HG03342 (cell line): ENCODE data around the gene PPFIBP2.
"Not testable (repeated sequence)": the region's sequence is repeated elsewhere in the genome, so short reads cannot be mapped to it uniquely, and the experiment has no call there.

Experiments used
- ATAC-seq: cut with Tn5 transposase; IDR thresholded peaks from one replicate; pipeline ENCODE4 v1.9.1; 2021; ENCODE audit warnings: mild to moderate bottlenecking, moderate library complexity; ENCODE audit not compliant: unreplicated experiment

PPFIBP2 gene

GRCh38 chr11:7655253-7656217, 141.7 kb downstream of the PPFIBP2 start:
- ATAC-seq = no peak

GRCh38 chr11:7656704-7657103, 142.9 kb downstream of the PPFIBP2 start:
- ATAC-seq = no peak

- no peak for ATAC-seq
Measured at GRCh38 chr11:7657306-7658025, 143.7 kb downstream of the PPFIBP2 start.

- not testable (repeated sequence) for ATAC-seq
Measured at GRCh38 chr11:7663531-7663930, 149.7 kb downstream of the PPFIBP2 start.

GRCh38 chr11:7664867-7665266, 151.1 kb downstream of the PPFIBP2 start:
- ATAC-seq = no peak

- peak; percentile 98 for ATAC-seq
Measured at GRCh38 chr11:7665473-7666291, 151.9 kb downstream of the PPFIBP2 start.

- ATAC-seq = no peak
Measured at GRCh38 chr11:7666292-7666866, 152.6 kb downstream of the PPFIBP2 start.

- ATAC-seq = no peak
Measured at GRCh38 chr11:7667460-7667859, 153.7 kb downstream of the PPFIBP2 start.

GRCh38 chr11:7668464-7668863, 154.7 kb downstream of the PPFIBP2 start:
- ATAC-seq = no peak

- no peak for ATAC-seq
Measured at GRCh38 chr11:7668911-7669310, 155.1 kb downstream of the PPFIBP2 start.

GRCh38 chr11:7670641-7671040, 156.8 kb downstream of the PPFIBP2 start:
- no peak for ATAC-seq

- peak; percentile 60 for ATAC-seq
Measured at GRCh38 chr11:7671347-7672215, 157.8 kb downstream of the PPFIBP2 start.

GRCh38 chr11:7672276-7672959, 158.6 kb downstream of the PPFIBP2 start:
- peak; percentile 19 for ATAC-seq

- no peak for ATAC-seq
Measured at GRCh38 chr11:7672960-7673723, 159.3 kb downstream of the PPFIBP2 start, which contains the start of gene CYB5R2. Gene CYB5R2 (minus strand): TSS chr11:7673500. CDS start chr11:7672825, 675 bp downstream.

- no peak for ATAC-seq
Measured at GRCh38 chr11:7673724-7674434, 160.1 kb downstream of the PPFIBP2 start.

GRCh38 chr11:7675631-7676030, 161.8 kb downstream of the PPFIBP2 start:
- no peak for ATAC-seq

- no peak for ATAC-seq
Measured at GRCh38 chr11:7677071-7677470, 163.3 kb downstream of the PPFIBP2 start.

GRCh38 chr11:7677796-7678201, 164.0 kb downstream of the PPFIBP2 start:
- no peak for ATAC-seq
